Stimulated activated CD8-positive, alpha-beta memory T cell treated with anti-CD3 and anti-CD28 coated beads, Interleukin-12 subunit alpha, Interleukin-12 subunit beta, amount 100 ng/mL, for 24 hours (primary cell): ENCODE measurements around the gene MLN.

Experiments
- DNase-seq: peaks from one replicate; pipeline ENCODE4 v3.0.0-alpha.2; 2020; ENCODE audit errors: extremely low read depth

MLN gene

GRCh38 chr6:33771146-33772081 is 32.4 kb downstream of the MLN start:
- DNase-seq: no peak

GRCh38 chr6:33770833-33771145 is 33.0 kb downstream of the MLN start:
- no peak for DNase-seq

- no peak for DNase-seq
These were observed 33.5 kb downstream of the MLN start for GRCh38 chr6:33770124-33770832.

- no peak for DNase-seq
These were observed 34.5 kb downstream of the MLN start for GRCh38 chr6:33769248-33769821.

GRCh38 chr6:33768644-33769120 is 35.1 kb downstream of the MLN start:
- DNase-seq: peak; percentile 38

DNA sequence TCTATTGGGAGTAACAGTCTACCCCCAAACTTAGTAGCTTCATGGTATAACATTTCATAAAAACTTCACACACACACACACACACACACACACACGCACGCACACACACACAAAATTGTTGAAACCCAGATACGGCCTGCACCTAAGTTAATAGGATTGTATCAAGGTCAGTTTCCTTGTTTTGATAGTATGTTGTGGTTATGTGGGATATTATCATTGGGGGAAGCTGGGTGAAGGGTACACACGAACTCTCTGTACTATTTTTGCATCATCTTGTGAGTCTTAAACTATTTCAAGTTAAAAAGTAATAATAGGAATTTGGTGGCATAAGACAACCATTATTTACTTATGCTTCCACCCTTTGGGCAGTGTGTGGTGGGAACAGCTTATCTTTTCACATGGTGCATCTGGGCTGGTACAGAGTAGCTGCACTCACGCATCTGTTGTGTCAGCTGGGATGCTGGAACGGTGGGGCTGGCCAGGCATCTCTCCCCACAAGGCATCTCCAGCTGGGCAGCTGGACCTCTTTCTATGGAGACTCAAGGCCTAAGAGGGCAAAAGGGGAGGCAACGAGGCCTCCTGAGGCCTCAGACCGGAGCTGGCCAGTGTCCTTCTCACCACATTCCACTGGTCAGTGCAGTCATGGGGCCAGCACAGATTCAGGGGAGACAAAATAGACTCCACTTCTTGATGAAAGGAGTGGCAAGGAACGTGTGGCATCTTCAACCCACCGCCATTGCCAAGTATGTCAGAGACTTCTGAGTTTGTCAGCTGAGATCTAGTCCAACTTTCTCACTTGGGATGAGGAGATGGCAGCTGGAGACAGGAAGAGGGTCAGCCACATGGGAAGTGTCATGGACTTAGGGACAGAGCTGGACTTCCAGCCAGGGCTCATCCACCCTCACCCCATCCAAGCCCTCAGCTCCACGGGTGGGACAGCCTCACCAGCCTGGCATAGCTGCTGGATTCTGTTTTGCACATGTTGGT is 36.6 kb downstream of the MLN start:
- no peak for DNase-seq

DNA sequence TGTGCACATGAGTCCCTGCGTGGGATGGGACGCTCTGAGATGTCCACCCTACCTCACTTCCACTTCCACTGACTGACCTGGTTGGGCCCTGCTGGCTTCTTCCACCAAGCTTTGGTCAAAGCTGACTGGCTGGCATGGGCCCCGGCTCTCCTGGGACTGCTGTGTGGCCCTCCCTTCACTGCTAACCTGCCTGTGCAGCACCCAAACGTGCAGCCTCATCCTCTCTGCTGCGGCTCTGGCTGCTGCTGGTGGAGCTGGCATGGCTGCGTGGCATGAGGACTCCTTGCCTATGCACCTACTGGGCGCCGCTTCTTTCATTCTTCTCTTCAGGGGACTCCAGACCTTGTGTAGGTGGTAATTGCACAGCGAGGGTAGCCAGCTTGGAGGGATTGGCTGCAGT is 38.4 kb downstream of the MLN start:
- no peak for DNase-seq

- no peak for DNase-seq
These were observed 39.8 kb downstream of the MLN start for GRCh38 chr6:33764036-33764435.

- DNase-seq: no peak
These were observed 40.3 kb downstream of the MLN start for GRCh38 chr6:33763483-33763882.

GRCh38 chr6:33762713-33763112 is 41.1 kb downstream of the MLN start:
- DNase-seq: no peak

- no peak for DNase-seq
These were observed 41.7 kb downstream of the MLN start for GRCh38 chr6:33761922-33762629.

DNA sequence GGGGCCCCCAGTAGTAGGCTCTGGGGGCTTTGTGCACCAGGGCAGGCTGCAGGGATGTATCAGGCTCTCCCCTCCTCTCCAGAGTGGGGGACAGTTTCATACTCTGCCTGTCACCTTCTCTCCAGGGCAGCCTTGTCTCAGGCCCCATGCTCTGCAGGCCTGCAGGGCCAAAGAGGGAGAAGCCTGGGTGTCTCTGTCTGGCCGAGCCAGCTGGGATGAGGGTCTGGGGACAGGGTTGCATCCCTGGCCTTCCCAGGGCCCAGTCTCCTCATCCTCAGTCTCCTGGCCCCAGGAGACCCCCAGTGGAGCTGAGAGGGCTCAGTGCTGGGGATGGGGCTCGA is 42.3 kb downstream of the MLN start:
- DNase-seq: no peak

DNA sequence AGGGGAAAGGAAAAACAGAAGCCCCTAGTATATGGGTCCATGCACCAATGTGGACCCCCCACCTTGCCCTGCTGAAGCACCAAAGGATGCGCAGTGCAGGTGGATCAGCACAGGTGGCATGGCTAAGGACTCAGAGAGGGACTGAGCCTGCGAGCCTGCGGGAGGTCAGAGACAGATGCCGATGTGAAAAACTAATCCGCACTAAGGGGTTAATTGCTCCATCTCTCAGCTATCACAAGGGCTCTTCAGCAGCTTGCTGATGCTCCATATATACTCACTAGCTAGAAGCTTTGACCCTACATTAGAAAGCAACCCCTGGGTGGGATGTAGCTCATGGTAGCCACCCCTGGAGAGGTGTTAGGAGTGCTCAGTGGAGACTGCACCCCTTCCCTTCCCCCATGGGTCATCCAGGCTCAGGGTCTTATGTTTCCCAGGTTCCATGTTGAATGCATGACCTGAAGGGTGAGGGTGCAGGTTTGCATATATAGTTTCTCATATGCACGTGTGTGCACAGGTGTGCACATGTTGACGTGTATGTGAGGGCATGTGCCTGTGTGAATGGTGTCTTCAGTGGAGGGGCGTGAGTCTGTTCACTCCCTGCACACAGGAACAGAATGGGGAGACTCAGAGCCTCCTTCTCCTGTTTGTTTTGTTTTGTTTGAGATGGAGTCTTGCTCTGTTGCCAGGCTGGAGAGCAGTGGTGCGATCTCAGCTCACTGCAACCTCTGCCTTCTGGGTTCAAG is 43.7 kb downstream of the MLN start:
- DNase-seq: no peak

- DNase-seq: no peak
These were observed 45.0 kb downstream of the MLN start for GRCh38 chr6:33758815-33759216.

DNA sequence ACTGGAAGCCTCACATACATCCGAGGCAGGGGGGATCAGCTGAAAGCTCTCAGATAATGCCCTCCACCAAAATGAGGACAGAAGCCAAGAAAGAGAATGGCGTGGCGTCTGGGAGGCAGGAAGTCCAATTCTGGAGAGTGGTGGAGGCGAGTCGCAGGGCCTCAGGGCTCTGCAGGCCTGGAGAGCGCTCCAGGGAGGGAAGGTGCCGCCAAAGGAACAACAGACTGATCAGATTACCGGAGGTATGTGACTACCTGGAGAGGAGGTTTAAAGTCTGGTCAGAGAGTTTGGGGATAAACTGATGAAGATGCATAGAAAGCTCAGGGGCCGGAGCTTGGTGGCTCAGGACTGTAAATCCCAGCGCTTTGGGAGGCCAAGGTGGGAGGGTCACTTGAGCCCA is 45.9 kb downstream of the MLN start:
- no peak for DNase-seq

DNA sequence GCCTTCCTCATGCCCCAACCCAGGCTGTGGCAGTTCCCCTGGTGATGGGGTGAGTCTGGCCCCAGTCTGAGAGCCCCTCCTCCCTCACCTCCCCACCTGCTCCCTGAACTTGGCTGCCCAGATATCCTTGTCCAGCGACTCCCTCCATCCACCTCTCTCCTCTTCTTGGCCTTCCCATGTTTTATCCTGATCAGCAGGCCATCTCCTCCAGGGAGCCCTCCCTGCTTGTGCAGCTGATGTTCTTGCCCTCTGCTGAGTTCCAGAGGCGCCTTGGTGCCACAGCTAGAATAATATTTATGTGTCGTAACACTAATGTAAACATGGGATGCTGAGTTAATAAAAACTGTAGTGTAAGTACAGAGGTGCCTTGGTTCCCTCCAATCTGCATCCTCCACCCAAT is 46.7 kb downstream of the MLN start:
- DNase-seq: no peak

DNA sequence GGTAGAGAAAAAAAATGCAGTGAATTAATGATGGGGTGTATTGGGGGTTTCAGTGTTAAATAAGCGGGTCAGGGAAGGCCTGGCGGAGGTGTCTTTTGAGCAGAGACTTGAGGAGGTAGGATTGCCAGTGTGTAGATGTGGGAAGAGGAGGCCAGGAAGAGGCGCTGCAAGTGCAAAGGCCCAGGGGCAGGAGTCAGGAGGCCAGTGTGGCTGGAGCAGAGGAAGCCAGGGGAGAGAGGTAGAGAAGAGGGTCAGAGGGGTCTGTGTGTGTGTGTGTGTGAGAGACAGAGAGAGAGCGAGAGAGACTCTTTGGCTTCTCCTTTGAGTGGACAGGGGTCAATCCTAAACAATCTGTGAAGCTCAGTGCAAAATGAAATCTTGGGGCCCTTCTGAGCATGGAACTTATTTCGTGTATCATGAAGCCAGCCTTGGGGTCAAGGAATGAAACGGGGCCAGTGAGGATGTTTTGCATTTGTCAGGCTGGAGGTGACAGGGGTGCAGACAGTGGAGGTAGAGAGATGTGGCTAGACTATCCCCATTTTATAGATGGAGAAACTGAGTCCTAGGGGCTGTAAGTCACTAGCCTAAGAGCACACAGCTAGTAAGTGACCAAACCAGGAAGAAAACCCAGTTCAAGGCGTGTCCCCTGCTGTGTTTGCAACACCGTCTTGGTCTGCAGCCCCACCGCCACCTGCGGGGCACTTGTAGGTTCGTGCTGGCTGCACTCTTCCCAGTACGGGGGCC is 47.4 kb downstream of the MLN start:
- DNase-seq: no peak

- no peak for DNase-seq
These were observed 48.5 kb downstream of the MLN start for GRCh38 chr6:33755070-33755869.

- DNase-seq: no peak
These were observed 49.6 kb downstream of the MLN start for GRCh38 chr6:33754222-33754621.
